Liver (tissue), 3 donors: ENCODE measurements around the gene BEAN1.

Experiments
- FOXA1 ChIP-seq: IDR thresholded peaks from 2 replicates; pipeline ENCODE4 v1.6.1; 2016; ENCODE audit warnings: antibody characterized with exemption
- SP1 ChIP-seq: IDR thresholded peaks from 2 replicates; pipeline ENCODE4 v1.6.1; 2018; ENCODE audit warnings: antibody characterized with exemption, mild to moderate bottlenecking
- TAF1 ChIP-seq: conservative IDR thresholded peaks from 2 replicates; pipeline ENCODE4 v1.6.1; 2016; ENCODE audit warnings: antibody characterized with exemption, mild to moderate bottlenecking
- YY1 ChIP-seq: IDR thresholded peaks from 2 replicates; pipeline ENCODE4 v1.6.1; 2016; ENCODE audit warnings: antibody characterized with exemption, mild to moderate bottlenecking
- TF ChIP-seq, protein P1 (sequence below): IDR thresholded peaks from 2 replicates; pipeline ENCODE4 v1.6.1; 2016; ENCODE audit warnings: antibody characterized with exemption
- TF ChIP-seq, protein P2 (sequence below): fragments of 150-350 bp; IDR thresholded peaks from 2 replicates; pipeline ENCODE4 v1.5.1; 2017; ENCODE audit warnings: improper control_type of control experiment, low read depth, low read length; ENCODE audit not compliant: missing input control
- TF ChIP-seq, protein P3 (sequence below): IDR thresholded peaks from 2 replicates; pipeline ENCODE4 v1.6.1; 2016; ENCODE audit warnings: antibody characterized with exemption
- TF ChIP-seq, protein P4 (sequence below): IDR thresholded peaks from 2 replicates; pipeline ENCODE4 v1.6.1; 2016; ENCODE audit warnings: antibody characterized with exemption
- TF ChIP-seq, protein P5 (sequence below): IDR thresholded peaks from 2 replicates; pipeline ENCODE4 v1.6.1; 2016; ENCODE audit warnings: antibody characterized with exemption, mild to moderate bottlenecking
- donor health status: healthy.
- donor health status: healthy.

DNA sequence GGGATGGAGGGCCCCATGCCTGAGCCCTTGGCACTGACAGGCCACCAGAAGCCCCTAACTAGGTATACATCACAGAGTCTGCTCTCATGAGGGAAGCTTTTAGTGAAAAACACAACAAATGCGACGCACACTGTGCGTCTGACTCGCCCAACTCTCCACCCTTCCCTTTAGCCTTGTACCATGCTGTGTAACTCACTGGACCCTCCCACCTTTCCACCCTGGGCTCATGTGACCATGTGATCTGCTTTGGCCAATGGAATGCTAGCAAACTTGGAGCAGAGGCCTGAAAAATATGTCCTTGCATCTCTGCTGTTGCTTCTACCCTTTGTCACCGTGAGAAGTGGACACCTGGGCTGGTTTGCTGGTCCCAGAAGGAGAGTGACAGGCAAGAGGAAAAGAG is 101.2 kb downstream of the BEAN1 start:
- no peak for TF ChIP-seq YY1
- no peak for TF ChIP-seq SP1
- TF ChIP-seq, protein P1, sequence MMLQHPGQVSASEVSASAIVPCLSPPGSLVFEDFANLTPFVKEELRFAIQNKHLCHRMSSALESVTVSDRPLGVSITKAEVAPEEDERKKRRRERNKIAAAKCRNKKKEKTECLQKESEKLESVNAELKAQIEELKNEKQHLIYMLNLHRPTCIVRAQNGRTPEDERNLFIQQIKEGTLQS: no peak
- TF ChIP-seq, protein P2, sequence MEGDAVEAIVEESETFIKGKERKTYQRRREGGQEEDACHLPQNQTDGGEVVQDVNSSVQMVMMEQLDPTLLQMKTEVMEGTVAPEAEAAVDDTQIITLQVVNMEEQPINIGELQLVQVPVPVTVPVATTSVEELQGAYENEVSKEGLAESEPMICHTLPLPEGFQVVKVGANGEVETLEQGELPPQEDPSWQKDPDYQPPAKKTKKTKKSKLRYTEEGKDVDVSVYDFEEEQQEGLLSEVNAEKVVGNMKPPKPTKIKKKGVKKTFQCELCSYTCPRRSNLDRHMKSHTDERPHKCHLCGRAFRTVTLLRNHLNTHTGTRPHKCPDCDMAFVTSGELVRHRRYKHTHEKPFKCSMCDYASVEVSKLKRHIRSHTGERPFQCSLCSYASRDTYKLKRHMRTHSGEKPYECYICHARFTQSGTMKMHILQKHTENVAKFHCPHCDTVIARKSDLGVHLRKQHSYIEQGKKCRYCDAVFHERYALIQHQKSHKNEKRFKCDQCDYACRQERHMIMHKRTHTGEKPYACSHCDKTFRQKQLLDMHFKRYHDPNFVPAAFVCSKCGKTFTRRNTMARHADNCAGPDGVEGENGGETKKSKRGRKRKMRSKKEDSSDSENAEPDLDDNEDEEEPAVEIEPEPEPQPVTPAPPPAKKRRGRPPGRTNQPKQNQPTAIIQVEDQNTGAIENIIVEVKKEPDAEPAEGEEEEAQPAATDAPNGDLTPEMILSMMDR: no peak
- TF ChIP-seq, protein P3, sequence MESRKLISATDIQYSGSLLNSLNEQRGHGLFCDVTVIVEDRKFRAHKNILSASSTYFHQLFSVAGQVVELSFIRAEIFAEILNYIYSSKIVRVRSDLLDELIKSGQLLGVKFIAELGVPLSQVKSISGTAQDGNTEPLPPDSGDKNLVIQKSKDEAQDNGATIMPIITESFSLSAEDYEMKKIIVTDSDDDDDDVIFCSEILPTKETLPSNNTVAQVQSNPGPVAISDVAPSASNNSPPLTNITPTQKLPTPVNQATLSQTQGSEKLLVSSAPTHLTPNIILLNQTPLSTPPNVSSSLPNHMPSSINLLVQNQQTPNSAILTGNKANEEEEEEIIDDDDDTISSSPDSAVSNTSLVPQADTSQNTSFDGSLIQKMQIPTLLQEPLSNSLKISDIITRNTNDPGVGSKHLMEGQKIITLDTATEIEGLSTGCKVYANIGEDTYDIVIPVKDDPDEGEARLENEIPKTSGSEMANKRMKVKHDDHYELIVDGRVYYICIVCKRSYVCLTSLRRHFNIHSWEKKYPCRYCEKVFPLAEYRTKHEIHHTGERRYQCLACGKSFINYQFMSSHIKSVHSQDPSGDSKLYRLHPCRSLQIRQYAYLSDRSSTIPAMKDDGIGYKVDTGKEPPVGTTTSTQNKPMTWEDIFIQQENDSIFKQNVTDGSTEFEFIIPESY: no peak
- TF ChIP-seq FOXA1: no peak
- TF ChIP-seq, protein P4, sequence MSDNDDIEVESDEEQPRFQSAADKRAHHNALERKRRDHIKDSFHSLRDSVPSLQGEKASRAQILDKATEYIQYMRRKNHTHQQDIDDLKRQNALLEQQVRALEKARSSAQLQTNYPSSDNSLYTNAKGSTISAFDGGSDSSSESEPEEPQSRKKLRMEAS: no peak
- TF ChIP-seq, protein P5, sequence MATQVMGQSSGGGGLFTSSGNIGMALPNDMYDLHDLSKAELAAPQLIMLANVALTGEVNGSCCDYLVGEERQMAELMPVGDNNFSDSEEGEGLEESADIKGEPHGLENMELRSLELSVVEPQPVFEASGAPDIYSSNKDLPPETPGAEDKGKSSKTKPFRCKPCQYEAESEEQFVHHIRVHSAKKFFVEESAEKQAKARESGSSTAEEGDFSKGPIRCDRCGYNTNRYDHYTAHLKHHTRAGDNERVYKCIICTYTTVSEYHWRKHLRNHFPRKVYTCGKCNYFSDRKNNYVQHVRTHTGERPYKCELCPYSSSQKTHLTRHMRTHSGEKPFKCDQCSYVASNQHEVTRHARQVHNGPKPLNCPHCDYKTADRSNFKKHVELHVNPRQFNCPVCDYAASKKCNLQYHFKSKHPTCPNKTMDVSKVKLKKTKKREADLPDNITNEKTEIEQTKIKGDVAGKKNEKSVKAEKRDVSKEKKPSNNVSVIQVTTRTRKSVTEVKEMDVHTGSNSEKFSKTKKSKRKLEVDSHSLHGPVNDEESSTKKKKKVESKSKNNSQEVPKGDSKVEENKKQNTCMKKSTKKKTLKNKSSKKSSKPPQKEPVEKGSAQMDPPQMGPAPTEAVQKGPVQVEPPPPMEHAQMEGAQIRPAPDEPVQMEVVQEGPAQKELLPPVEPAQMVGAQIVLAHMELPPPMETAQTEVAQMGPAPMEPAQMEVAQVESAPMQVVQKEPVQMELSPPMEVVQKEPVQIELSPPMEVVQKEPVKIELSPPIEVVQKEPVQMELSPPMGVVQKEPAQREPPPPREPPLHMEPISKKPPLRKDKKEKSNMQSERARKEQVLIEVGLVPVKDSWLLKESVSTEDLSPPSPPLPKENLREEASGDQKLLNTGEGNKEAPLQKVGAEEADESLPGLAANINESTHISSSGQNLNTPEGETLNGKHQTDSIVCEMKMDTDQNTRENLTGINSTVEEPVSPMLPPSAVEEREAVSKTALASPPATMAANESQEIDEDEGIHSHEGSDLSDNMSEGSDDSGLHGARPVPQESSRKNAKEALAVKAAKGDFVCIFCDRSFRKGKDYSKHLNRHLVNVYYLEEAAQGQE: no peak
- no peak for TF ChIP-seq TAF1
